GM19324 (cell line): Measurements from ENCODE around the gene CBX7.
A peak's percentile ranks its signal among the peaks of the same experiment; 100 is the strongest.

Experiments
- ATAC-seq: cut with Tn5 transposase; IDR thresholded peaks from one replicate; pipeline ENCODE4 v1.9.1; 2021; ENCODE audit warnings: mild to moderate bottlenecking, moderate library complexity; ENCODE audit not compliant: unreplicated experiment, low FRiP score

Gene CBX7

GRCh38 chr22:39128508-39128907, 24.0 kb downstream of the CBX7 start:
- ATAC-seq: no peak

GRCh38 chr22:39125622-39126021, 26.9 kb downstream of the CBX7 start:
- ATAC-seq: no peak

GRCh38 chr22:39123751-39124581, 28.5 kb downstream of the CBX7 start:
- ATAC-seq: no peak

GRCh38 chr22:39122772-39123470, 29.6 kb downstream of the CBX7 start:
- no peak for ATAC-seq

GRCh38 chr22:39120983-39121382, 31.5 kb downstream of the CBX7 start:
- ATAC-seq: no peak

- ATAC-seq: peak; percentile 40
Measured at GRCh38 chr22:39117585-39118191, 34.8 kb downstream of the CBX7 start.

- no peak for ATAC-seq
Measured at GRCh38 chr22:39115977-39116621, 36.4 kb downstream of the CBX7 start.

GRCh38 chr22:39115570-39115969, 36.9 kb downstream of the CBX7 start:
- no peak for ATAC-seq

- ATAC-seq: no peak
Measured at GRCh38 chr22:39114112-39114511, 38.4 kb downstream of the CBX7 start.

GRCh38 chr22:39110631-39111561, 41.6 kb downstream of the CBX7 start:
- ATAC-seq: no peak

GRCh38 chr22:39109361-39109760, 43.1 kb downstream of the CBX7 start:
- no peak for ATAC-seq

- no peak for ATAC-seq
Measured at GRCh38 chr22:39108487-39108886, 44.0 kb downstream of the CBX7 start.

- ATAC-seq: no peak
Measured at GRCh38 chr22:39106326-39106725, 46.2 kb downstream of the CBX7 start.

GRCh38 chr22:39103431-39103830, 49.0 kb downstream of the CBX7 start:
- ATAC-seq: no peak

GRCh38 chr22:39101226-39101625, 51.3 kb downstream of the CBX7 start:
- ATAC-seq: no peak

- no peak for ATAC-seq
Measured at GRCh38 chr22:39098576-39098975, 53.9 kb downstream of the CBX7 start.

GRCh38 chr22:39098026-39098425, 54.5 kb downstream of the CBX7 start:
- no peak for ATAC-seq

- no peak for ATAC-seq
Measured at GRCh38 chr22:39097098-39098020, 55.1 kb downstream of the CBX7 start, which contains the start of gene APOBEC3H. Gene APOBEC3H (plus strand): TSS chr22:39097244. CDS start chr22:39100279, 3,035 bp downstream.

- ATAC-seq: no peak
Measured at GRCh38 chr22:39095971-39096370, 56.5 kb downstream of the CBX7 start.
